Activated T-cell treated with anti-CD3 and anti-CD28 coated beads for 4 hours (primary cell): ENCODE measurements around the gene PAPPA2.

Experiments
- DNase-seq: peaks from one replicate; pipeline ENCODE4 v3.0.0-alpha.2; 2020

Gene PAPPA2

GRCh38 chr1:176816232-176816631 lies 353.3 kb downstream of the PAPPA2 start:
- no peak for DNase-seq

GRCh38 chr1:176820391-176821031 lies 357.5 kb downstream of the PAPPA2 start:
- DNase-seq = no peak

GRCh38 chr1:176826265-176826664 lies 363.3 kb downstream of the PAPPA2 start:
- DNase-seq = no peak

- DNase-seq = no peak
Observed at GRCh38 chr1:176829261-176829660, 366.3 kb downstream of the PAPPA2 start.

- no peak for DNase-seq
Observed at GRCh38 chr1:176831150-176831549, 368.2 kb downstream of the PAPPA2 start.

GRCh38 chr1:176837708-176838107 lies 374.7 kb downstream of the PAPPA2 start:
- no peak for DNase-seq

- no peak for DNase-seq
Observed at GRCh38 chr1:176838276-176838995, 375.5 kb downstream of the PAPPA2 start.

GRCh38 chr1:176839216-176839615 lies 376.2 kb downstream of the PAPPA2 start:
- no peak for DNase-seq

- DNase-seq = no peak
Observed at GRCh38 chr1:176841238-176841637, 378.3 kb downstream of the PAPPA2 start.

GRCh38 chr1:176843352-176844297 lies 380.6 kb downstream of the PAPPA2 start:
- no peak for DNase-seq

GRCh38 chr1:176847052-176847451 lies 384.1 kb downstream of the PAPPA2 start:
- DNase-seq = no peak

- DNase-seq = no peak
Observed at GRCh38 chr1:176849281-176849680, 386.3 kb downstream of the PAPPA2 start.

- no peak for DNase-seq
Observed at GRCh38 chr1:176850871-176851270, 387.9 kb downstream of the PAPPA2 start.

- DNase-seq = no peak
Observed at GRCh38 chr1:176852124-176852523, 389.1 kb downstream of the PAPPA2 start.

GRCh38 chr1:176853503-176853902 lies 390.5 kb downstream of the PAPPA2 start:
- no peak for DNase-seq

- DNase-seq = no peak
Observed at GRCh38 chr1:176854121-176854520, 391.1 kb downstream of the PAPPA2 start.

- DNase-seq = no peak
Observed at GRCh38 chr1:176854758-176855745, 392.1 kb downstream of the PAPPA2 start.

GRCh38 chr1:176857632-176858031 lies 394.7 kb downstream of the PAPPA2 start:
- no peak for DNase-seq

GRCh38 chr1:176858433-176858916 lies 395.5 kb downstream of the PAPPA2 start:
- DNase-seq = no peak

GRCh38 chr1:176863613-176864012 lies 400.6 kb downstream of the PAPPA2 start:
- no peak for DNase-seq

GRCh38 chr1:176864211-176864610 lies 401.2 kb downstream of the PAPPA2 start:
- DNase-seq = no peak
